IPS-NIHi7 (cell line): ENCODE data around the gene DDX1.

Experiments used
- DNase-seq: peaks from one replicate; pipeline ENCODE4 v3.0.0; 2012; ENCODE audit warnings: mixed read lengths; ENCODE audit errors: extremely low spot score

The DDX1 gene

GRCh38 chr2:15645300-15645699, 53.6 kb downstream of the DDX1 start:
- DNase-seq, result no peak

DNA sequence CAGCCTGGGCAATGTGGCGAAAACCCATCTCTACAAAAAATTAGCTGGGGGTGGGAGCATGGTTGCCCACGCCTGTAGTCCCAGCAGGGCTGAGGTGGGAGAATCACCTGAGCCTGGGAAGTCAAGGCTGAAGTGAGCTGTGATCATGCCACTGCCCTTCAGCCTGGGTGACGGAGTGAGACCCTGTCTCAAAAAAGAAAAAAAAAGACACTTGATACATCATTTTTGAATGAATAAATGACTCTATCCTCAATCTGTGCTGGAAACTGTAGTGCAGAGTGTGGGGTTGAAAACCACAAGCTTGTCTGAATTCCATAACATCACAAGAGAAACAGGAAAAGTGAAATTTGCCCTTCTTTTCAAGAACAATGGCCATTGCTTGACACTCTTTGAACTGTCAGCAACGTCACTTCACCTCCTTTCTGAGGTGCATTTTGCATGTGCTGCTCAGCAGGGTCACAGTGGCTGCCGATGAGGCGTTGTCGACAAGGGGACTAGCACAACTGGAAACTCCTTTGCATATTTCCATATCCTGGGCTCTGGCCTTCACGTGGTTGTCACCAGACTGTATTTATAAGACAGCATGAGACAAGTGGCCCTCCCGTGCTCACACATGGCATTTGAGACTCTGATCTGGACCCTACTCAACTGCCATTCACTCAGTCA, 54.2 kb downstream of the DDX1 start:
- no peak for DNase-seq

DNA sequence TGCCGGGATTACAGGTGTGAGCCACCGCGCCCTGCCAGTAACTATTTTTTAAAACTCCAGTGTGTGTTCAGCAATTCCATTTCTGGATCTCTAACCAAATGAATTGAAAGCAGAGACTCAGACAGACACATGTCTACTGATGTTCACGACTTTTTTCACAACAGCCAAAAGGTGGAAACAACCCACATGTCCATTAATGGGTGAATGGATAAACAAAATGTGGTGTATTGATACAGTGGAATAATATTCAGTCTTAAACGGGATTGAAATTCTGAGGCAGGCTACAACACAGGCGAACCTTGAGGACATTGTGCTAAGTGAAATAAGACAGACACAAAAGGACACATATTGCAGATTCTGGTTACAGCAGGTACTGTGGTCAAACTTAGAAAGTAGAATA, 55.0 kb downstream of the DDX1 start:
- no peak for DNase-seq

GRCh38 chr2:15647622-15648590, 56.2 kb downstream of the DDX1 start:
- no peak for DNase-seq

GRCh38 chr2:15648593-15649525, 57.2 kb downstream of the DDX1 start:
- no peak for DNase-seq

DNA sequence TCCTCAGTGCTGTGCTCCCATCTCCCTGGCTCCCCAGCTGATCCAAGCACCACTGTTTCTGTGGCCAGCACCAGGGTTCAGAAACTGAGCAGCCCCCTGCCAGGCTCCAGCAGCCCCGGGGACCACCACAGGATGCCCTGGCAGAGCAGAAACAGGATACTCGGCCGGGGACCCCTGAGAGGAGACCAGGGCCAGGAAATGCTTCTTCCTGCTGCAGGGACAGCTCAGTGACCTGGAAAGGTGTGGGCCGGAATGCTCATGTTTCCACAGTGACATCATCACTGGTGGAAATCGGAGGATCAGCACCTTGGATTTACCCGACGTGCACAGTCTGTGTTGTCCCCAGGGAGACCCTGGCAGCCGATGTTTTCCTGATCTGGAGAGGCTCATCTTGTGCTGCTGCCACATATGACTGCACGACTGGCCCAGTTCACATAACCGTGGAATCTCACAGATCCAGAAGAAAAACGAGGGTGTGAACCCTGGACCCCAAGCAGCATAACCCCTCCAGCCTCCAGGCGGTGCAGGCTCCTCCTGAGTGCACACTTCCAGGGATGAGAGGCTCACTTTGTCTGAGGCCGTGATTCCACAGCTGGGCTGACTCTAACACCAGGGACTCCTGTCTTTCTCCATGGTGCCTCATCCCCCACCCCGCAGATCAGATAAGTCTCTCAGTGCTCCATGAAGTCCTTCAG, 58.0 kb downstream of the DDX1 start:
- no peak for DNase-seq

DNA sequence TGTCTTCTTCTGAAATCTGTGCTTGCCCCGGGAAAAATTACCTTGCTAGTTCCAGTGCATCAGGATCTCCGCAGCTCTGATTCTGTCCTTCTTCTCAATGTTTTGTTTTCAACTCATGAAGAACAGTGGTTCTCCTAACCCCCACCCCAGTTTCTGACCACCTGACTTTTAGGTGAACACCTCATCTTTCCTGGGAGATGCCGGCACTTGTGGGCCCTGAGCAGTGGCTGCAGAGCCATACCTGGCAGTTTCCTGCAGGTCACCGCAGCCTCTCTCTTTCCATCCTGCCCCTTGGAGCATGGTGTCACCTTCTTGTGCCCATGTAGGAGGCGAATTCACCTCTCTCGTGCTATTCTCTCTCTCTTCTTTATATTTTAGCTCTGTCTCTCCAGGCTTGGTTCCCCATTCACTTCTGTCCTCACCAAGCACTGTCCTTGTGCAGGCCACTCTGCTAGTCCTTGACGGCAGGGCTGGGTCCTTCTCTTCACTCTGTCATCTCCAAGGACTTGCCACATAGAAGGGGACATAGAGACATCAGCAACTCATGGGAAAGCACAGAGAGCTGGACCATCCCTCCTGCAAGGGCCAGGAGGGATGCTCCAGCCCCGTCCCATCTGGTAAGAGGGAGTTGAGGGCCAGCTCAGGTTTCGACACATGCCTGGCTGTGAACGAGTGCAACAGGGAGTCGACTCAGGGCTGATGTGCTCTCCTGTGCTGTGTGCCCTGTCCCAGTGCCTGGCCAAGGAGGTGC, 59.1 kb downstream of the DDX1 start:
- DNase-seq, result no peak

- DNase-seq, result no peak
Measured at GRCh38 chr2:15651367-15651727, 59.7 kb downstream of the DDX1 start.

GRCh38 chr2:15652252-15652651, 60.6 kb downstream of the DDX1 start:
- no peak for DNase-seq

- DNase-seq, result no peak
Measured at GRCh38 chr2:15652801-15653200, 61.1 kb downstream of the DDX1 start.

- no peak for DNase-seq
Measured at GRCh38 chr2:15653806-15654726, 62.4 kb downstream of the DDX1 start.

- DNase-seq, result no peak
Measured at GRCh38 chr2:15654727-15655073, 63.0 kb downstream of the DDX1 start.

GRCh38 chr2:15655123-15655887, 63.6 kb downstream of the DDX1 start:
- no peak for DNase-seq

DNA sequence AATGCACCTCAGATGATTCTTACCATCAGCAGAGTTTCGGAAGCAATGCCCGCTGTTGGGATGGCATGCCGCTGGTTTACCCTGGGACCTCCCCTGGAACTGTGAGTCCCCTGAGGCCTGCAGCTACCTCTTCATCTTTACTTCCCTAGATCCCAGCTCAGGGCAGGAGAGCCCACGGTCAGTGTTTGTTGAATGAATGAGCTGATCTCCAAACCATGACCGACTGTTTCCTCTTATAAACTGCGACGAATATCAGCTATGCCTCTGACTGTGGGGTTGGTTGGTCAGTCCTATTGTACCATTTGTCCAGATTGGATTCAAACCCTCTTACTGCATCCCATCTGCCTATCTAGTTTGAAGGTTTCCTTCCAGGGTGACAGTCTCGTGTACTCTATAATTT, 64.4 kb downstream of the DDX1 start:
- no peak for DNase-seq

GRCh38 chr2:15657759-15658158, 66.1 kb downstream of the DDX1 start:
- DNase-seq, result no peak

DNA sequence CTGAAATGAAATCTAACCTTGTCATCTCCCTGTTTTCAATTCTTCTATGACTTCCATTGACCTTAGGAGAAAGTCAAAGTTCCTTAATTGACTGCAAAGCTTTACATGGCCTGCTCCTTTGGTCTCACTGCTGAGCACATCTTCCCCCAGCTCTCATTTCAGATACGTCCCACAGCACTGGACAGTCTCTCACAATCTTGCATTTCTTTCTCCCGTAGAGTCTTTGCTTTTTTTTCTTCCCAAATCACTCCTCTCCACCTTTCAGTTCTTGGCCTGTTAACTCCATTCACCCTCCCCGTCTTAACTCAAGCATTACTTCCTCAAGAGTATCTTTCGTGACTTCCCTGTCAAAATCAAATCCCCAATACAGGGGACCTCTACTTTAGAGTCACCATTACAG, 67.2 kb downstream of the DDX1 start:
- no peak for DNase-seq

GRCh38 chr2:15660491-15661294, 69.0 kb downstream of the DDX1 start:
- no peak for DNase-seq

DNA sequence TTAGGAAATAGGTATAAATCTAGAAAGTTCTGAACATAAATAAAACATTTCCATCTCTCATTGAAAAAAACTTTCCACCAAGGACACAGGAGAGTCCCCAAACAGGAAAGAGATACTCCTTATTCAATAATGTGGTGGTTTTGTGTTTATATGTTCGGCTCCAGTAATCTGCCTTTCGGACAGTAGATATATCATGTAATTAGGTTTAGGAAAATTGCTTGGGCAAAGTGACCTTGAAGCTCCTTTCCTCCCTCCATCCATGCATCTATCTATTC, 69.6 kb downstream of the DDX1 start:
- DNase-seq, result no peak
